Glomerular visceral epithelial cell (primary cell): ENCODE data around the gene SNCG.
A peak's percentile ranks its signal among the peaks of the same experiment; 100 is the strongest.

Experiments
- DNase-seq: peaks from one replicate; pipeline ENCODE4 v3.0.0-alpha.2; 2016; ENCODE audit errors: extremely low spot score

SNCG gene

DNA sequence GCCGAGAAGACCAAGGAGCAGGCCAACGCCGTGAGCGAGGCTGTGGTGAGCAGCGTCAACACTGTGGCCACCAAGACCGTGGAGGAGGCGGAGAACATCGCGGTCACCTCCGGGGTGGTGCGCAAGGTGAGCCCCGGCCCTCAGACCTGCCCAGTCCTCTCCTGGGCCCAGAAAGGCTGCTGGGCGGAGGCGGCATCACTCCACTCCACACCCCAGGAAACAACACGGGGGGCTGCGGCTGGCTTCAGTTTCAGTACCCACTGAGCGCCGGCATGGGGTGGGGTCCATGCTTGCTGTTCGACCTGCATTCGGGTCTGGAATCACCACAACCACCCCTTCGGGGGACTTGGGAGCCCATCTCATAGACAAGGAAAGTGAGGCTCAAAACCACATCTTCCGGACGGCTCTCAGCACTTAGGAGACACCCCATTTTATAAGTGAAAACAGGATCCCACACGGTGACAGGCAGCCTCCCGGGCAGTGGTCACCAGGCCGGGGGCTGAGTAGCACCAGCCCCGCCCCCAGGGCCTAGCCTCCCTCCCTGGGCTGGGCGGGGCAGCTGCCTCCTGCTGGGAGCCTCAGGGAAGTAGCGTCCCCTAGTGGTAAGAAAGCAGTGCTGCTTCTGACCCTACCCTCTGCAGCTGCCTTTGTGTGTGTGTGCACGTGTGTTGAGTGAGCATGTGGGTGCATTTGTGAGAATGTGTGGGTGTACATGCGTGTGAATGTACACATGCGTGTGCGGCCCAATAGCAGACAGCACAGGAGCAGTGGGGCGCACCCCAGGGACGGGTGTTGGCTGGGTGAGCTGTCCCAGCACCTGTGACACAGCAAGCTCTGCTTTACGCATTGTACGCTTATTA is 1.8 kb downstream of the SNCG start:
- peak; percentile 40 for DNase-seq

DNA sequence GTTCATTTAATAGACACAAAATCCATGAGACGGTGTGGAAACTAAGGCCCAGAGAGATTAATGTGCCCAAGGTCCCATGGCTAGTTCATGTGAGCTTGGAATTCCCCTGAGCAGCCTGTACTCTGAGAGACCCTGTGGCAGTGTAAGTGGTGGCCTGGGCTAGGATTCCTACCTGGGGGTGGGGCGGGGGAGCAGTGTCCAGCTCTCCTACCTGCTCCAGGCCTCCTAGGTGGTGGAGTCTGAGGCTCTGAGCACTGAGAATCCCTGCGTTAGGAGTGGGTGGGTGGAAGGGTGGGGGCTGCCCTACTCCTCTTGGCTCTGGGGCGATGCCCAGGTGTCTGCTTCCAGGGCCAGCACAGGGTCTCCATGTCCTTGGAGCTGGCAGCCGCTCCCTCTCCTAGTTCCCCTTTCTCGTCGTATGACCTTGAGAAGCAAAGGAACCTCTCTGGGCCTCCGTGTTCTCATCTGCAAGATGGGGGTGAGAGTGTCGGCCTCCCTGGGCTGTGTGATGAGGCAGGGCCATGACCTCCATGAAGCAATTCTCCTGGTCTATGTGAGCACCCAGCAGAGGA is 2.5 kb downstream of the SNCG start:
- DNase-seq: no peak

DNA sequence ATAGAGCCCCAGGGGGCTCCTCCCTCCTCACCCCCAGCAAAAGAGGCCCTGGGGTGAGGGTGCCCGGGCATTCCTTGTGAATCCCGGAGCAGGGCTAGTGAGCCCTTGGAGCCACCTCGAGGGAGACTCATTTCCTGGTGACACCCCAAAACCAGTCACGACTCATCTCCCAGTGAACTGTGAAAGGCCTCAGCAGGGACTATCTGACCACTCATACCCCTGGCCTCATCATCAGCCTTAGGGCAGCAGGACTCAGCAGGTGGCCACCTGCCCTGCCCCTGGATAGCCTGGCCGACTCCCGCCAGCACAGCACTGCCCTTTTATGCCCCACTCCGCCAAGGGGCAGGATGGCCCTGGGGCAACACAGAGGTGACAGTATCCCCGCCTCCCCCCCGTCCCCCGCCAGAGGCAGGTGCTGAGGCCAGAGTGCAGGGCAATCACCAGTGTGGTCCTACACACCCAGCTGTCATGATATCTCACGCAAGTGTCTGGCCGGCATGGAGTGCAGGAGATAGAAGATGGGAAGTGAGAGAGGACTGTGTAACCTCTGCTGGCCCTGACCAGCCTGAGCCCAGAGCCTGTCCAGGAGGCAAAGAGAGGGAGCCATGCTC is 3.2 kb downstream of the SNCG start:
- peak; percentile 44 for DNase-seq

DNA sequence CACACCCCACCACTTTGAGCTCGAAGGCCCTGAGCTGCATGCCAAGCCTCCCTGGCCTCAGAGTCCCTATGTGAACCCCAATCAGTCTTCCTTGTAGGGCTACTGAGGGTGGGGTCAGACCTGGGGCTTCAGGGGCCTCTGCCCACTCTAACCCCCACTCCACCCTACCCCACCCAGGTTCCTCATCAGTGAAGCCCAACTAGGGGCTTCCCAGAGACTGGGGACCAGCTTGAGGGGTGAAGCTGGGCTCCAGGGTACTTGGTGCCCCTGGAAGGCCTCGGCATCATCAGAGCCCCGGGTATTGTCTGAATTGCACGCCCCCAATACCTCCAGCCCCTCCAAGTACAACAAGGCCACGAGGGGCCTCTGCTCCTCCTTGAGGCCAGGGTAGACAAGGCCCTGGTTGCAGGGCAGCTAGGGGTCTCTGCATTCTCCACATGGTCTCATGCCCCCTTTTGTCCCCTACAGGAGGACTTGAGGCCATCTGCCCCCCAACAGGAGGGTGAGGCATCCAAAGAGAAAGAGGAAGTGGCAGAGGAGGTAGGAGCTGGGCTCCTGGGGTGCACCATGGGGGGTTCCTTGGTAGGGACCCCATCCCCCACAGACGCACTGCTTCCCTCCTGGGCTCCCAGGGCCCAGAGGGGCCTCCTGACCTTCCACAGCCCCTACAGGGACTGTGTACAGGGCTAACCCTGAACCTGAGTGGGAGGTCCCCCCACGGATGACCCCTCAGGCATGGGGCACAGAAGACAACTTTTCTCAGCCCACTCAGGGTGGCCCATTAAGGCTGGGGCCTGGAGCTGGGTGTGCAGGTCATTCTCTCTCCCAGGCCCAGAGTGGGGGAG is 4.0 kb downstream of the SNCG start:
- no peak for DNase-seq

DNA sequence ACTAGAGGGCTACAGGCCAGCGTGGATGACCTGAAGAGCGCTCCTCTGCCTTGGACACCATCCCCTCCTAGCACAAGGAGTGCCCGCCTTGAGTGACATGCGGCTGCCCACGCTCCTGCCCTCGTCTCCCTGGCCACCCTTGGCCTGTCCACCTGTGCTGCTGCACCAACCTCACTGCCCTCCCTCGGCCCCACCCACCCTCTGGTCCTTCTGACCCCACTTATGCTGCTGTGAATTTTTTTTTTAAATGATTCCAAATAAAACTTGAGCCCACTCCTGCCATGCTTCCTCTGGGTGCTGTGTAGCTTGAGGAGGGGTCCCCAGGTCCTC is 4.5 kb downstream of the SNCG start:
- no peak for DNase-seq

DNA sequence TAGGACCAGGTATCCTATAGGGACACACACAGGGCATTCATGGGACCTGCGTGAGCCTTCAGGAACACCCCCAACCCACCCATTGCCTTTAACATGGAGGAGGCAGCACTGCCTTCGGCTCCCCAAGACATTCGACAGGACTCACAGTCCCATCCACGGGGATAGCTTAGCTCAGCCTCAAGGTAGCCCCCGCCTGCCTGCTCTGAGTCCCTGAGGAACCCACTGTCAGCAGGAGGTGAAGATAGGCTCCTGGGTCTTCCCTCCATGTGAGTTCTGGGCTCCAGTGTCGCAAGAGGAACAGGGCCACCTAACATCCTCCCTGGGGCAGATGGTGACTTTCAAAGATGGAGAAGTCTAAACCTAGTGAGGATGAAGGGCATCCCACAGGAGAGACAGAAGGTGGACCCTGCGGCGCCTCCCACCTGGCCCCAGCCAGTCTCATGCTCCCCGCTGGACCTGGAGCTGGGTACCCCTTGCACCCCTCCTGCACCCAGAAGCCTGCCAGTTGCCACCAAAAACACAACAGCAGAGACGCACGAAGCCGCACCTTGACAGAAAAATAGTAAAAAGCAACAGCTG is 5.0 kb downstream of the SNCG start:
- DNase-seq: no peak

DNA sequence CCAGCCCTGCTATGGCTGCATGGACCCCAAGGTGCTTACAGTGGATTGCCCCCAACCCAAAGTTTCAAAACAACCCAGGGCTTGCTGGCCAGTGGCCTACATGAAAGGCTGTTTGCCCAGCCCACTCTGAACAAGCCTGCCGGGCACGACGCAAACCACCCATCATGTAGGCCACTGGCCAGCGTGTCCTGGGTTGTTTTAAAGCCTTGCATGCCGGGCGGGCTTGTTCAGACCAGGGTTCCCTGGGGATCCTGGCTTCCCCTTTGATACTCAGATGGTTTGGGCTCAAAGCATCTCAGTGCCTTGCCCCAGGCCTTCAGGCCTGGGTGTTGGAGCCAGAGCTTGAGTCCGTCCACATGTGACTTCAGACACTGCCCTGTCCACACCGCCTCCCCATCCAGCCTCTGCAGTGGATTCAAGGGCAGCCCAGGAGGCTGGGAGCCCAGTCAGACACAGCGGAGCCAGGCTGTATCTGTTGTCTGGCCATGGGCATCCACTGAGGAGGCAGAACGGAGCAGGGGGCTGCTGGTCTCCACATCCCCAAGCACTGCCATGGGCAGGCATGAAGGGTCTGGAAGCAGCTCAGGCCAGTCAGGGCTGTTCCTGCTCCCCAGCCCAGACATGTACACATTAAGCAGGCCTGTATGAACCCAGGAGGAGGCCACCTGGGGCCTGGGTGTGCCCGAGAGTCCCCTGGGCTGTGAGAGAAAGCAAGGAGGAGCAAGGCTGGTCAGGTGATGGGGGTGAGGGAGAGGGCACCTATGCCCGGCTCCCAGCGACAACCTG is 5.9 kb downstream of the SNCG start:
- no peak for DNase-seq

DNA sequence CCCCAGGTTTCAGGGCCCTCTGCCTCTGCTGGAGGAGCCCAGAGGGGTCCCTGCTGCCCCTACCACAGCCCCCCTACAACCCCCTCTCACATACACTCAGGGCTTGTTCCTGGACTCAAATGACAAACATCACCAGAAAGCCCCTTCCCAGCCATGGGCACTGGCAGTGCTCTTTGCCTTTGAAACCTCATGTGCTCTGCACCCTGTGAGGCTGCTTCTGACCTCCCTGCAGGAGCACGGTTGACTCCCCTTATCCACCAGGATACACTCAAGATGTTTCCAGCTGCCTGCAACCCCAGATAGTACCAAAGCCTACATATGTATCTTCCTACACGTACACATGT is 6.4 kb downstream of the SNCG start:
- DNase-seq: no peak

DNA sequence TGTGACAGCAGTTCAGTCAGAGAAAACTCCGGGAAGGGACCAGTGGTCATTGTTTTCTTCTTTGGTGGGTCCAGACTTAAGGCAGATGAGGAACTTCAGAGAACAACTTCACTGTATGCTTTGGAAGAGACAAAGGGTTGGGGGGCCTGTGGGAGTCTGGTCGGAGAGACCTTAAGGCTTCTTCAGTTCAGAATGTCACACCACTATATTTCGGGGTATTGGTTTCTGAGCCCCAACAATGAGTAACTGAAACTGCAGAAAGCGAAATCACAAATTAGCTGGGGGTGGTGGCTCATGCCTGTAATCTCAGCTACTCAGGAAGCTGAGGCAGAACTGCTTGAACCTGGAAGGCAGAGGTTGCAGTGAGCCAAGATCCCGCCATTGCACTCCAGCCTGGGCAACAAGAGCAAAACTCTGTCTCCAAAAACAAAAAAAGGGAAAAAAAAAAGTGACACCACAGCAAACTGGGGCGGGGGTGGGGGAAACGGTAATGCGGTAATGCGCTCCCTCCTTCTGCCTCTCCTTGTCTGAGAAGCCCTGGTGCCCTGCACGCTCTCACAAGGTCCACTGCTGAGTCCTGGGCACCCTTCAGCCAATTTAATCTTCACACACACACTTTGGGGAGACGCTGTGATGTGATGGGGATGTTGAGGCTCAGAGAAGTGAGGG is 7.7 kb downstream of the SNCG start:
- no peak for DNase-seq

DNA sequence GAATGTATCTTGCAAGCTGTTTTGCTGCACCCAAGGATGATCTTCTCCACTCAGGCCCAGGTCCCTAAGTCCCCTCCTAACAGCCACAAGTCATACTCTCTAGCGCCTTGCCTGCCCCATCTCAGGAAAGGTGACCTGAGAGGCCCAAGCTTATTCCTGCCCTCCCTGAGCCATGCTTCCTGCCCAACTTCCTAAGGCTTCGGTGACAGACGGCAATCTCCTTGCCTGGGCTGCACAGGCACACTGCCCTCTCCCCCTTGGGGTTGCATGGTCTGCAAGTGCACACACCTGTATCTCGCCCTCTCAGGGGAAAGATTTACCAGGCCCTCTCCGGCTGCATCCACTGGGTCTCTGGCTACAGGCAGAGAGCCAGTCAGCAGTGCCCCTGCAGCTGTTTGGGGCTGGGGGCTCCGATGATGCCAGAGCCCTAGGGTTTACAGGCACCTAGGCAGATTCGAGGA is 9.1 kb downstream of the SNCG start:
- no peak for DNase-seq

DNA sequence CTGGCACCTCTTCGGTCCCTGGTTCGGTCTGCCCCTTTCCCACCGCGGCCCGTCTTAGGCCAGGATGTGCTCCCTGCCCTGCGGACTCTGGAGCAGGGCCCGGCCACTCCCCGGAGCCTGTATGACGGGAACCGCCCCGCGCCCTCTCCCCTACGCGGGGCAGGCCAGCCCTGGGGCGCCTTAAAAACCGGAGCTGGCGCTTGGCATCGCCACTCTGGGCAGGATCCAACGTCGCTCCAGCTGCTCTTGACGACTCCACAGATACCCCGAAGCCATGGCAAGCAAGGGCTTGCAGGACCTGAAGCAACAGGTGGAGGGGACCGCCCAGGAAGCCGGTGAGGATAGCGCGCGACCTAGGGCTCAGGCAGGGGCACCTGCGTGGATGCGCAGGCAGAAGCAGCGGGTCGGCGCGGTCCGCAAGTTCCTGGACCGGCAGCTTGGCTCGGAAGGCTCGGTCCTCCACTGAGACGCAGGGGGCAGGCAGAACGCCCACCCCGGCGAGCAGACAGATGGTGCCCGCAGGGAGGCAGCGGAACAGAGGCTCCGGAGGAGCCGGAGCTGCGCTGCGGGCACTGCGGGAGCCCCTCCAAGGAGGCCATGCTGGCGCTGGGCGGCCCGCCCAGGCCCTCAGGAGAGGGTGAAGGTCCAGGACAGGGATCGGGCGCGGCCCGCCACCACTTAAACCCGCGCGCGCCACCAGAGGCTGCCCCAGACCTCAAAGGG is 10.0 kb downstream of the SNCG start, which contains the start of gene ADIRF:
TSS of gene ADIRF (plus strand) at position 212 of the 723 bp plus-strand sequence. CDS start at position 275, 63 bp downstream.
- DNase-seq: no peak

DNA sequence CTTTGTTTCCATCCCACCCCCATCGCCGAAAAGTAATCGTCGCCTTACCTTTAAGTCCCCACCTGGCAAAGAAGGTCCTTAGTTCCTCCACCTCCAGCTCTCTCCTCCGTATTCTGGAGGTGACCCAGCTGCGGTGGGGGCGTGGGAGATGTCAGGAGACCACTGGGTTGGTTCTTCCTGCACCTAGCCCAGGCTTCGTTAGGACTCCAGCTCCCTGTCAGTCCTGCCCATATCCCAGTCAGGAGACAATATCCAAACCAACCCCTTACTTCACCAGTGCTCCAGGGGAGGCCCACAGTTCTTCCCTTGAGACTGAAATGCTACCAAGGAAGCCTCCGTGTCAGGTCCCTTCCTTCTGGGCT is 10.6 kb downstream of the SNCG start:
- DNase-seq: no peak

DNA sequence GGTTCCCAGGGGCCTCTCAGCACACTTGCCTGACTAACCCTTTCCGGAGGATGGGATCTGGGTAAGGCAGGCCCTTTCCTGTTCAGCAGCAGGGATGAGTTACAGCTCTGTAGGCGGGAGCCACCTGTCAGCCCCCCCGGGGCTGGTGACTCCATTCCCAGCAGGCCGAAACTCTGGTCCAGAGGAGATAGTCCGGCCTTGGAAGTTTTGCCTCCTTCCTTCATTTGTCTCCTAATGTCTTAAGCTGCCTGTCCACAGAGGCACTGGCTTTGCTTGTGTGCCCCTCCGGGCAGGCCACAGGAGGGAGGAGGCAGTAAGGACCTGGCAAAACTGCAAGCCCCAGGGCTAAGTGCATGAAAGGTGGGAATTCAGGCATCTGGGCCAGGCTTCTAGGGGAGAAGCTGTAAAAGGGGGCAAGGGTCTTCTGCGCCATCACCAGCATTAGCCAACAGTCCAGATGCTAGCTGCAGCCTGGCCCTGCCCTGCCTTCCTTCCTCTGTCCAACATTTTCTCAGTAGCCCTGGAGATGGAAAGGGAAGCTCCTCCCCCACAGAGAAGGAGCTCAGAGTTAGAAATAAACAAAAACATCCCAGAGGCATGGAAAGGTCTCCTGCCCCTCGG is 11.1 kb downstream of the SNCG start:
- DNase-seq: no peak

DNA sequence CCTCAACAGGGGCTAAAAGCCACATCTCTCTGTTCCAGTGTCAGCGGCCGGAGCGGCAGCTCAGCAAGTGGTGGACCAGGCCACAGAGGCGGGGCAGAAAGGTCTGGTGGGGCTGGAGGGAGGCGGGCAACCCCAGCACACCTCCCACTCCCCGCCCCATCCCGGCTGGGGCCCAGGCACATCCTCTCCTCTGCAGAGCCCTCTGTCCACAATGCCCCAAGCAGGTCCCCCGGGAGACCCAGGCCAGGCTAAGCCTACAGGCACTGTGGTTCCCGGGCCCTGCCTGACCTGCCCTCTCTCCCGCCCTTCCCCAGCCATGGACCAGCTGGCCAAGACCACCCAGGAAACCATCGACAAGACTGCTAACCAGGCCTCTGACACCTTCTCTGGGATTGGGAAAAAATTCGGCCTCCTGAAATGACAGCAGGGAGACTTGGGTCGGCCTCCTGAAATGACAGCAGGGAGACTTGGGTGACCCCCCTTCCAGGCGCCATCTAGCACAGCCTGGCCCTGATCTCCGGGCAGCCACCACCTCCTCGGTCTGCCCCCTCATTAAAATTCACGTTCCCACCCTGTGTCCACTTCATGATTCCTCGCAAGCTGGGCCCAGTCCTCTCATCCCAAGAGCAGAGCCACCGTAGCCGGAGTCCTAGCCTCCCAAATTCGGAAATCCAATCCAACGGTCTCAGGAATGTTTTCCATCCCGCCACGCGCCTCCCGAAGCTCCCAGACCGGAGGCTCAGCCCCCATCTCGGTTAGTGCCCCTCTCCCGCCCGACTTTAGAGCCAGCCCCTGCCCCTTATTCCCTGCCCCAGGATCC is 12.0 kb downstream of the SNCG start:
- peak; percentile 48 for DNase-seq

DNA sequence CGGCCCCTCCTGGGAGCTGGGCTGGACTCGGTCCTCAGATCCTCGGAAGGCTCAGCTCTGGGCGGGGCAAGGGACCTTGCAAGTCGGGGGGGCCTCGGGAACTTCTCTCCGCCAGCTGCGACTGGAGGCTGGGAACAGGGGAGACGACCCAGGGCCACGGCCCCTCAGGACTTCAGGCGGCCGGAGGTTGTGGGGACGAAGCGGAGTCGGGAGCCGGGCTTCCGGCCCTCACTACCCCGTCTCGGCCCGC is 12.5 kb downstream of the SNCG start:
- DNase-seq: no peak

DNA sequence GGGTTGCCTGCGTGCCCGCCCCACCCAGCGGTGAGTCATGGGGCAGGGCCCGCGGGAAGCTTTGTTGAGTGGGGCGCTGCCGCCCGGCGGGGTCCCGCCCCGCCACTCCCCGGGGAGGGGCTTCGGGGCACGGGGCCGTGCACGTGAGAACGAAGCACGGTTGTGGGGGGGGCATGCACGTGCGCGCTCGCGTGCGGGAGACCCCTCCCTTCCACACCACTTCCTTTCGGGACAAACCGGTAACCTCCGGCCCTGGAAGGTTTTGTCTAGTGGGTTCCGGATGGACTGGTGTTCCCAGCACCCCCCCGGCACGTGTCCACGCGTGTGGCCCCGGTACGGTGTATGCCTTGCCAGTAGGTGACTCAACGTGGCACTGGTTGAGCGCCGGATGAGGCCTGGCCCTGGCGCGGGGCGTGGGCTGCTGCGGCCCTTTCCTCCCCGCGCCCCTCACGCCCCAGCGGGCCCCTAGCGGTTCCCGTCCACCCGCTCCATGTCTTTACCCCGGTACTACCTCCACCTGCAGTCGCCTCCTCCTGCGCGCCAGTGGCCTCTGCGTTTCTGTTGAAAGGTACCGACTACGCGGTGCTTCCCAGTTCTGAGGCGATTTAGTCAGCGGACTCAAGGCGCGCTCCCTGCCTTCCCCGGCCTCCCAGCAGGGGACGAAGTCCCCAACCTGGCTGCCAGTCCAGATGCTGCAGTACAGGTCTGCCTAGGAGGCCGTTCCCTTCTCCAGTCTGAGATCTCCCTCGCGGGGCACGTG is 13.0 kb downstream of the SNCG start:
- peak; percentile 94 for DNase-seq

DNA sequence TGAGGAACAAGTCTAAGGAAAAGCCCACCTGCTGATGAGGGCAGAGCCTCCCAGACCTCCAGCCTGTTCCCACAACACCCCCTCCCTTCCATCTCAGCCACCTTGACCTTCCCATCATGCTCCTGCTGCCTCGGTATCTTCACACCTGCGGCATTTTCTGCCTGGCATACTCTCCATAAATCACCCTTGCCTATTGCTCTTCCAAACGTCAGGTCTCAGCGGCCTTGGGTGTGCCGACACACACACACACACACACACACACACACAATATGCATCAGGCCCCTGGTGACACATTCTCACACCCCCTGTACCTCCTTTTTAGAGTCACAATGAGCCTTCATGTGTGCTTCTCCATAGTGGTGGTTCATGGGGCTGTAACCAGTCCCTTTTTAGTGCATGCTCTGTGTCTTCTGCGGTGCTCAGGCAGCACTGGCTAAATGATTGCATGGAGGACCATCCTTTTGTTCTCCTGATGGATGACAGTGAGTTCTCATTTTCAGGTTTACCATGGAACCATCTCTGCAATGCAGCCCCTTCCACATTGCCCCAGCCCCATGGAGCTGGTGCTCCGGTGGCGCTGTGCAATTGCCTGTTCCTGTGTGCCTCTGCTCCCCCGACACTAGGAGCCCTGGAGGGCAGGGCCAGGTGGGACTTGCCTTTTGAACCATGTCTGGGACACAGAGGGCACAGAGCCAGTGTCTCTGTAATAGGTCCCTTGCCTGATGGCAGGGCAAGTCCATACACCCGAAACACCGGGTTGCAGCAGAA is 14.4 kb downstream of the SNCG start:
- DNase-seq: no peak
